ENCODE measurements around the gene ARSA. TPM values are rescaled to one million over a fixed set of nuclear protein-coding genes. Genes with fewer than 3 reads are reported as not detected.
"Not testable (repeated sequence)": the region's sequence is repeated elsewhere in the genome, so short reads cannot be mapped to it uniquely, and the experiment has no call there.

Gene ARSA
- total and polyA plus RNA-seq, 2 of the 13 experiments (the other 11 are each of a cell fraction or from before 2014, with no cell fraction given): 9.0 to 11.5 TPM

GRCh38 chr22:50656122-50657070 lies 28.4 kb upstream of the ARSA start (continued):
- TF ChIP-seq MAFF (IDR thresholded peaks at IDR 0.05; ENCODE audit: low read depth, low read length): peak; percentile 66
- TF ChIP-seq ZNF354B (CRISPR knock-in tag; IDR thresholded peaks at IDR 0.05): no peak

GRCh38 chr22:50654664-50655063 lies 26.7 kb upstream of the ARSA start:
- BruUV-seq (replicated peaks); H3K36me3 ChIP-seq (replicated peaks in 1 of 2; ENCODE audit: control insufficient read depth in 1 of 2, insufficient read depth in 2 of 2, low read length in 2 of 2); H3K9ac ChIP-seq (ENCODE audit: insufficient read depth, low read depth, low read length); H3K4me2 ChIP-seq (ENCODE audit: low read depth, low read length); CTCF ChIA-PET (ENCODE audit: low intra/inter-chr PET ratio, low total read pairs); FAIRE-seq; H3K27ac ChIP-seq (ENCODE audit: extremely low read length, insufficient read depth, low read length); in situ Hi-C loops (cut with HindIII; ENCODE audit: extremely low pct_ligation_motif_present, low pct_unique_long_range_greater_than_20kb); H3K79me2 ChIP-seq (ENCODE audit: insufficient read depth, low read length); DNase-seq (ENCODE audit: low spot score); H3K9me3 ChIP-seq (ENCODE audit: low read length); H4K20me1 ChIP-seq (ENCODE audit: insufficient read depth, low read length); ATAC-seq; H3K4me3 ChIP-seq (replicated peaks in 1 of 3; ENCODE audit: insufficient read depth in 1 of 3, low read depth in 2 of 3, low read length in 3 of 3); H2AFZ ChIP-seq (ENCODE audit: low read length); H3K27me3 ChIP-seq (ENCODE audit: control insufficient read depth in 1 of 2, insufficient read depth in 2 of 2, low read length in 2 of 2); intact Hi-C loops (cut with micrococcal nuclease; ENCODE audit: unreplicated experiment): not testable (repeated sequence)
- POLR2A ChIA-PET: interaction anchor here (0.6 to 1.2 kb wide), 2 partner anchors 13 to 35 kb away, joined by 4 to 15 read pairs; no protein-coding TSS in a partner anchor
- TF ChIP-seq ZNF121 (CRISPR knock-in tag; IDR thresholded peaks at IDR 0.05): 0 out of 2 replicates have a peak, but pooled peaks have one; percentile 51
- WGBS (ENCODE audit: low lambda C conversion rate): 79% methylated on average over 6 of the region's 6 CpGs
- H3K4me1 ChIP-seq (ENCODE audit: insufficient read depth, low read length): peaks cover 31% of the 10 kb centered on the region

- no TSS peak for BruUV-seq (replicated peaks)
- Histone ChIP-seq H3K27ac (ENCODE audit: extremely low read length, insufficient read depth, low read length) (no peak overlapping the region), H3K36me3 (replicated peaks in 1 of 2; ENCODE audit: control insufficient read depth in 1 of 2, insufficient read depth in 2 of 2, low read length in 2 of 2) (no peaks in the 10 kb centered on the region), H2AFZ (ENCODE audit: low read length) (no peak overlapping the region), H3K9me3 (ENCODE audit: low read length) (peaks cover 6% of the 10 kb centered on the region), H3K4me2 (ENCODE audit: low read depth, low read length) (no peak overlapping the region), H3K79me2 (ENCODE audit: insufficient read depth, low read length) (no peaks in the 10 kb centered on the region), H3K9ac (ENCODE audit: insufficient read depth, low read depth, low read length) (no peak overlapping the region), H3K4me1 (ENCODE audit: insufficient read depth, low read length) (peaks cover 31% of the 10 kb centered on the region), H3K4me3 (replicated peaks in 1 of 3; ENCODE audit: insufficient read depth in 1 of 3, low read depth in 2 of 3, low read length in 3 of 3) (no peak overlapping the region), H3K27me3 (ENCODE audit: control insufficient read depth in 1 of 2, insufficient read depth in 2 of 2, low read length in 2 of 2) (no peaks in the 10 kb centered on the region; a peak in 1 of 5 replicates), H4K20me1 (ENCODE audit: insufficient read depth, low read length) (no peaks in the 10 kb centered on the region)
- intact Hi-C loops (cut with micrococcal nuclease; ENCODE audit: unreplicated experiment): no loop called here
- WGBS (ENCODE audit: low lambda C conversion rate): 79% methylated on average over 10 of the region's 10 CpGs
- in situ Hi-C loops (cut with HindIII; ENCODE audit: extremely low pct_ligation_motif_present, low pct_unique_long_range_greater_than_20kb): no loop called here
- no peak for ATAC-seq
- no peak for DNase-seq (ENCODE audit: low spot score)
- POLR2A ChIA-PET: no interaction called here
- CTCF ChIA-PET (ENCODE audit: low intra/inter-chr PET ratio, low total read pairs): no interaction called here
- no peak for FAIRE-seq
- TF ChIP-seq JUN (CRISPR knock-in tag; IDR thresholded peaks at IDR 0.05): no peak
- TF ChIP-seq ZNF142 (CRISPR knock-in tag; IDR thresholded peaks at IDR 0.05): no peak
- TF ChIP-seq ARID2 (CRISPR knock-in tag; IDR thresholded peaks at IDR 0.05; ENCODE audit: borderline replicate concordance): no peak
- TF ChIP-seq TOPORS (CRISPR knock-in tag; IDR thresholded peaks at IDR 0.05): no peak
- TF ChIP-seq MTF2 (CRISPR knock-in tag; IDR thresholded peaks at IDR 0.05; ENCODE audit: borderline replicate concordance): no peak
- TF ChIP-seq ZFP90 (CRISPR knock-in tag; IDR thresholded peaks at IDR 0.05; ENCODE audit: borderline replicate concordance): no peak
- no peak for TF ChIP-seq SP5 (CRISPR knock-in tag; IDR thresholded peaks at IDR 0.05; ENCODE audit: borderline replicate concordance, low read depth)
Measured at GRCh38 chr22:50653256-50653655, 25.3 kb upstream of the ARSA start.

Measured in HepG2 (cell line).